K562 (cell line): ENCODE results near the gene PRPF8. TPM values are rescaled to one million over a fixed set of nuclear protein-coding genes. Genes with fewer than 3 reads are reported as not detected.

Source experiments
- ARNT ChIP-seq, 2 experiments: fragments of 450-650 bp; IDR thresholded peaks; 2 replicates each; pipeline ENCODE4 v1.6.1; 2016; ENCODE audit warnings: mild to moderate bottlenecking in 1 of 2
- BCOR ChIP-seq: fragments of 450-650 bp; IDR thresholded peaks from 2 replicates; pipeline ENCODE4 v1.6.1; 2016
- CCAR2 ChIP-seq: fragments of 200-400 bp; formaldehyde crosslinking; IDR thresholded peaks from 2 replicates; pipeline ENCODE4 v1.6.1; 2017; ENCODE audit warnings: mild to moderate bottlenecking, low read depth, low read length
- CREBBP ChIP-seq: IDR thresholded peaks from one replicate; pipeline ENCODE4 v1.6.1; 2012; ENCODE audit warnings: low read depth, mild to moderate bottlenecking, control low read depth, inconsistent platforms, low read length
- ESRRA ChIP-seq: fragments of 450-650 bp; IDR thresholded peaks from 2 replicates; pipeline ENCODE4 v1.6.1; 2014; ENCODE audit warnings: low read depth, mild to moderate bottlenecking, moderate library complexity, borderline replicate concordance
- FOXJ2 ChIP-seq: fragments of 200-800 bp; sonication (Bioruptor generic); IDR thresholded peaks from 2 replicates; pipeline ENCODE4 v1.6.1; 2016; ENCODE audit warnings: missing genetic modification characterization, missing compliant biosample characterization
- HINFP ChIP-seq: fragments of 450-650 bp; conservative IDR thresholded peaks from 2 replicates; pipeline ENCODE4 v1.6.1; 2016; ENCODE audit warnings: missing genetic modification characterization, low read depth, mild to moderate bottlenecking, control low read depth, missing compliant biosample characterization
- HNRNPUL1 ChIP-seq: fragments of 200-400 bp; formaldehyde crosslinking; IDR thresholded peaks from 2 replicates; pipeline ENCODE4 v1.6.1; 2017; ENCODE audit warnings: low read length
- MTA2 ChIP-seq: fragments of 450-650 bp; IDR thresholded peaks from 2 replicates; pipeline ENCODE4 v1.6.1; 2016; ENCODE audit warnings: low read depth
- PHF8 ChIP-seq: fragments of 200-600 bp; sonication (generic); IDR thresholded peaks from 2 replicates; pipeline ENCODE4 v1.6.1; 2012; ENCODE audit warnings: mixed run types, mild to moderate bottlenecking, inconsistent platforms, low read length, moderate library complexity, borderline replicate concordance
- PRPF4 ChIP-seq: fragments of 200-400 bp; formaldehyde crosslinking; IDR thresholded peaks from one replicate; pipeline ENCODE4 v1.6.1; 2017; ENCODE audit warnings: low read length, low read depth, mild to moderate bottlenecking; ENCODE audit not compliant: insufficient read depth, poor library complexity, severe bottlenecking
- RBFOX2 ChIP-seq: fragments of 200-400 bp; formaldehyde crosslinking; IDR thresholded peaks from 2 replicates; pipeline ENCODE4 v1.6.1; 2017; ENCODE audit warnings: low read depth, mild to moderate bottlenecking, low read length, moderate library complexity
- SRSF7 ChIP-seq: fragments of 200-400 bp; formaldehyde crosslinking; optimal IDR thresholded peaks from 2 replicates; pipeline ENCODE3; 2017; ENCODE audit warnings: mild to moderate bottlenecking, low read depth, low read length
- TCF7 ChIP-seq: sonication (generic); IDR thresholded peaks from 2 replicates; pipeline ENCODE4 v1.6.1; 2016; ENCODE audit warnings: antibody characterized with exemption, borderline replicate concordance
- ZFPM2 ChIP-seq: fragments of 250-450 bp; sonication (Bioruptor Pico); IDR thresholded peaks from 2 replicates; pipeline ENCODE4 v1.5.1; 2022; ENCODE audit warnings: mild to moderate bottlenecking
- ZFX ChIP-seq: sonication (generic); formaldehyde crosslinking; IDR thresholded peaks from 2 replicates; pipeline ENCODE4 v1.8.0; 2022; ENCODE audit warnings: mild to moderate bottlenecking, missing genetic modification reagents, moderate library complexity
- ZNF263 ChIP-seq: sonication (generic); formaldehyde crosslinking; IDR thresholded peaks from 2 replicates; pipeline ENCODE4 v1.8.0; 2022; ENCODE audit warnings: mild to moderate bottlenecking, missing genetic modification reagents, borderline replicate concordance
- ZNF431 ChIP-seq: sonication (generic); formaldehyde crosslinking; IDR thresholded peaks from 2 replicates; pipeline ENCODE4 v1.8.0; 2022; ENCODE audit warnings: mild to moderate bottlenecking, missing genetic modification reagents
- ZNF699 ChIP-seq: fragments of 250-450 bp; sonication (Bioruptor Pico); IDR thresholded peaks from 2 replicates; pipeline ENCODE4 v1.8.0; 2021; ENCODE audit warnings: mild to moderate bottlenecking, moderate library complexity; ENCODE audit not compliant: insufficient replicate concordance
- polyA plus RNA-seq, 8 experiments: library from polyadenylated mRNA; depleted of rRNA in 4 of 8; stranded (reverse) in 5 of 8; unstranded in 3 of 8; fragments of >200 nt; fragmentation: Nextera tagmentation in 2 of 8; fragmentation: Illumina TruSeq in 1 of 8; extraction: Ambion mirVana in 2 of 8; extraction: Trizol in 1 of 8; gene quantifications; 2 replicates each; pipeline versions ENCODE4 v1.2.1 to v1.2.3, GENCODE V29; 2011 to 2014; ENCODE audit warnings: inconsistent platforms in 1 of 8, missing spikeins in 1 of 8
- total RNA-seq, 7 experiments: library from RNA; depleted of rRNA in 6 of 7; stranded (reverse); fragments of >200 nt in 6 of 7; fragmentation: Illumina TruSeq in 2 of 7; extraction: Trizol in 2 of 7; gene quantifications; 2 replicates each; pipeline versions ENCODE4 v1.2.1 to v1.2.3, GENCODE V29; 2011 to 2021; ENCODE audit warnings: low replicate concordance in 1 of 7
- TF ChIP-seq, protein P1 (sequence below): sonication (generic); formaldehyde crosslinking; IDR thresholded peaks from 2 replicates; pipeline ENCODE4 v1.8.0; 2022; ENCODE audit warnings: mild to moderate bottlenecking, missing genetic modification reagents, borderline replicate concordance
- TF ChIP-seq, protein P2 (sequence below), 3 experiments: fragments of 200-800 bp in 1 of 3; sonication (Bioruptor generic) in 1 of 3; sonication (generic) in 1 of 3; formaldehyde crosslinking in 1 of 3; IDR thresholded peaks; 2 replicates each; pipeline versions ENCODE4 v1.6.1 to v1.8.0; 2016 to 2022; ENCODE audit warnings: mild to moderate bottlenecking in 2 of 3, missing compliant biosample characterization in 2 of 3, missing genetic modification characterization in 2 of 3, missing genetic modification reagents in 1 of 3

The PRPF8 gene
- total and polyA plus RNA-seq, 9 of the 15 experiments (the other 6 are each of a cell fraction or from before 2014, with no cell fraction given), result 64.3 to 294 (median 85.9) TPM

DNA sequence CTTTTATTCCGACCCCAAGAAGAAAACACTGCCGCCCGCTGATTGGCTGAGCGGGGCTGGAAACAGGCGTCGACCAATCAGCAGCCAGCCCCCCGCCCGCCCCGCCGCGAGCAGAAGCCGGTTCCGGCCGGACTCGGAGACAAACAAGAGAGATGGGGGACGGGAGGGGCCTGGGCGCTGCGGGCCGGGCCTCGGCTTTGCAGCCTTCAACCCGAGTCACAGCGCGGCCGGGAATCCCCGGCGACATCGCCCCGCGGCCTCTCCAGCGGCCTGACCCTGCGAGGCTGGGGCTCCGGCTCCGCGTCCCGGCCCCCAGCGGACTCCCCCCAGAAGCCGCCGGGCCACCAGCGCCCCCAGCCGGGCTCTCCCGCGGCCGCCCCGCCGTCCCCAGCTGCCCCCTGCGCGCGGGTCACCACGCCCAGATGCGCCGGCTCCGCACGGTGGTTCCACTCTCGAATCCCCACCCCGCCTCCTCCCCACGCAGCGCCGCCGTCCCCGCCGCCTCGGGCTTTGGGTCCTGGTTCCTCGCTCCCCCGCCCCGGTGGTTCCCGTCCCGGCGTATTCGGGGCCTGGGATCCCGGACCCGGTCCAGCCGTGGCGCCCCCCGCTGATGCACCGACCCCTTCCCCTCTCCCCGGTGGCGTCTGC lies 55.7 kb downstream of the PRPF8 start (continued):
- TF ChIP-seq, protein P1, sequence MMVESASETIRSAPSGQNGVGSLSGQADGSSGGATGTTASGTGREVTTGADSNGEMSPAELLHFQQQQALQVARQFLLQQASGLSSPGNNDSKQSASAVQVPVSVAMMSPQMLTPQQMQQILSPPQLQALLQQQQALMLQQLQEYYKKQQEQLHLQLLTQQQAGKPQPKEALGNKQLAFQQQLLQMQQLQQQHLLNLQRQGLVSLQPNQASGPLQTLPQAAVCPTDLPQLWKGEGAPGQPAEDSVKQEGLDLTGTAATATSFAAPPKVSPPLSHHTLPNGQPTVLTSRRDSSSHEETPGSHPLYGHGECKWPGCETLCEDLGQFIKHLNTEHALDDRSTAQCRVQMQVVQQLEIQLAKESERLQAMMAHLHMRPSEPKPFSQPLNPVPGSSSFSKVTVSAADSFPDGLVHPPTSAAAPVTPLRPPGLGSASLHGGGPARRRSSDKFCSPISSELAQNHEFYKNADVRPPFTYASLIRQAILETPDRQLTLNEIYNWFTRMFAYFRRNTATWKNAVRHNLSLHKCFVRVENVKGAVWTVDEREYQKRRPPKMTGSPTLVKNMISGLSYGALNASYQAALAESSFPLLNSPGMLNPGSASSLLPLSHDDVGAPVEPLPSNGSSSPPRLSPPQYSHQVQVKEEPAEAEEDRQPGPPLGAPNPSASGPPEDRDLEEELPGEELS (CRISPR knock-in tag), result no peak
- TF ChIP-seq CCAR2, result no peak
- TF ChIP-seq ESRRA, result no peak
- TF ChIP-seq PRPF4, result no peak
- no peak for TF ChIP-seq CREBBP
- no peak for TF ChIP-seq HNRNPUL1
- peak; percentile 71 for TF ChIP-seq ZFX (CRISPR knock-in tag)
- TF ChIP-seq, protein P2, sequence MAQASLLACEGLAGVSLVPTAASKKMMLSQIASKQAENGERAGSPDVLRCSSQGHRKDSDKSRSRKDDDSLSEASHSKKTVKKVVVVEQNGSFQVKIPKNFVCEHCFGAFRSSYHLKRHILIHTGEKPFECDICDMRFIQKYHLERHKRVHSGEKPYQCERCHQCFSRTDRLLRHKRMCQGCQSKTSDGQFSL (CRISPR knock-in tag; IDR thresholded peaks at IDR 0.05), result 0 out of 2 replicates have a peak, but pooled peaks have one; percentile 18
- TF ChIP-seq, protein P2 (tag; IDR thresholded peaks at IDR 0.05), result no peak
- no peak for TF ChIP-seq ZNF431 (CRISPR knock-in tag)
- TF ChIP-seq ZNF263, result peak; percentile 5; the same call in 1 of the 2 replicates
- TF ChIP-seq FOXJ2 (tag), result no peak
- TF ChIP-seq ZFPM2, result no peak
- TF ChIP-seq ARNT (IDR thresholded peaks at IDR 0.05), result no peak
- TF ChIP-seq RBFOX2, result peak; percentile 79
- no peak for TF ChIP-seq SRSF7
- peak; percentile 67; the same call in 1 of the 2 replicates for TF ChIP-seq PHF8
- no peak for TF ChIP-seq MTA2
- TF ChIP-seq ZNF699, result no peak
- TF ChIP-seq TCF7, result no peak
- peak; percentile 43; the same call in 1 of the 2 replicates for TF ChIP-seq BCOR
- no peak for TF ChIP-seq HINFP (tag)
